Measurements from ENCODE around the gene PSMB7. TPM values are rescaled to one million over a fixed set of nuclear protein-coding genes. Genes with fewer than 3 reads are reported as not detected.

Gene PSMB7
- total RNA-seq, 1 donor from 2014 or later = 183 TPM

DNA sequence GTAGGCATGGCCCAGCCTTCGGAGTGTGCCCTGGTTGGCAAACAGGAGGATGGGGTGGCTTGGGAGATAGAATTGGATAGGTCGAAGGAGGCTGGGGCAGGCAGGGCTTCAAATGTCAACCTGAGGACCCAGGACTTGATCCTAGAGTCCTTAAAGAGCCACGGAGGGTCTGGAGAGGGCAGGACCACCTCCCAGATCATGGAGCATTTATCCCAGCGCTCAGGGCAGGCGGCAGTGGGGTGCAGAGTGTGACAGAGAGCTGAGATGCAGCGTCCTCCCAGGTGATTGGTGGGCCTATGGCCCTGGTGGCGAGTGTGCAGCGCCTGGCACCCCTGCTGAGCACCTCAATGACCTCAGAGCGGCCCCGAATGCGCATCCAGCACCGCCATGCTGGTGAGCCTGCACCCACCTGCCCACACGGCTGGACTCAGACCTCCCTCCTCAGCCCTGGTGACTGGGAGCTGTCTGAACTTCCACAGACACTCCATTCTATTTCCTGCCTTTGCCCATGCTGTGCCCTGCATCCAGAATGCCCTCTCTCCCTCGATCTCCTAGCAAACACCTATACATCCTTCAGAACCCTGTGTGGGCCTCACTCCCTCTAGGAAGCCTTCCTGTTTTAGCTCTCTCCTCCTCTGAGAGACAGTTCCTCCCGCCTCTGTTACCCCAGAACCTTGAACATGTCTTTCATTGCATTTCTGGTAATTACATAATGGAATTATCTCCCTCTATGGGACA lies 41.3 kb upstream of the PSMB7 start:
- no peak overlapping the region for H2AFZ ChIP-seq (ENCODE audit: low read depth, low read length)
- no peak overlapping the region for H3K4me3 ChIP-seq (ENCODE audit: insufficient read depth, low read depth, low read length)
- DNase-seq (ENCODE audit: low read depth) = no peak
- TF ChIP-seq EZH2 (IDR thresholded peaks at IDR 0.05; ENCODE audit: insufficient read depth, low read length) = no peak
- TF ChIP-seq, protein P1, sequence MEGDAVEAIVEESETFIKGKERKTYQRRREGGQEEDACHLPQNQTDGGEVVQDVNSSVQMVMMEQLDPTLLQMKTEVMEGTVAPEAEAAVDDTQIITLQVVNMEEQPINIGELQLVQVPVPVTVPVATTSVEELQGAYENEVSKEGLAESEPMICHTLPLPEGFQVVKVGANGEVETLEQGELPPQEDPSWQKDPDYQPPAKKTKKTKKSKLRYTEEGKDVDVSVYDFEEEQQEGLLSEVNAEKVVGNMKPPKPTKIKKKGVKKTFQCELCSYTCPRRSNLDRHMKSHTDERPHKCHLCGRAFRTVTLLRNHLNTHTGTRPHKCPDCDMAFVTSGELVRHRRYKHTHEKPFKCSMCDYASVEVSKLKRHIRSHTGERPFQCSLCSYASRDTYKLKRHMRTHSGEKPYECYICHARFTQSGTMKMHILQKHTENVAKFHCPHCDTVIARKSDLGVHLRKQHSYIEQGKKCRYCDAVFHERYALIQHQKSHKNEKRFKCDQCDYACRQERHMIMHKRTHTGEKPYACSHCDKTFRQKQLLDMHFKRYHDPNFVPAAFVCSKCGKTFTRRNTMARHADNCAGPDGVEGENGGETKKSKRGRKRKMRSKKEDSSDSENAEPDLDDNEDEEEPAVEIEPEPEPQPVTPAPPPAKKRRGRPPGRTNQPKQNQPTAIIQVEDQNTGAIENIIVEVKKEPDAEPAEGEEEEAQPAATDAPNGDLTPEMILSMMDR (IDR thresholded peaks at IDR 0.05; ENCODE audit: insufficient read depth, low read depth, low read length) = no peak
- peaks cover 19% of the 10 kb centered on the region for H3K27me3 ChIP-seq (ENCODE audit: insufficient read depth, low read length)
- no peaks in the 10 kb centered on the region for H3K9me3 ChIP-seq (ENCODE audit: insufficient read depth, low read depth, low read length)
- H3K9ac ChIP-seq (ENCODE audit: low read length) = no peak overlapping the region
- no peak overlapping the region for H3K27ac Mint-ChIP-seq (ENCODE audit: unreplicated experiment)
- no peaks in the 10 kb centered on the region for H3K9me3 Mint-ChIP-seq (ENCODE audit: unreplicated experiment)
- H4K20me1 ChIP-seq (ENCODE audit: insufficient read depth, low read length) = no peaks in the 10 kb centered on the region
- no peak overlapping the region for H3K27ac ChIP-seq (ENCODE audit: low read depth, low read length)
- no peaks in the 10 kb centered on the region for H3K36me3 ChIP-seq (ENCODE audit: insufficient read depth, low read length)
- no peaks in the 10 kb centered on the region for H3K79me2 ChIP-seq (ENCODE audit: insufficient read depth, low read length)
- H3K4me3 Mint-ChIP-seq (ENCODE audit: unreplicated experiment) = no peak overlapping the region
- H3K4me1 ChIP-seq (ENCODE audit: insufficient read depth, low read length) = no peaks in the 10 kb centered on the region
- H3K4me1 Mint-ChIP-seq (ENCODE audit: low read depth, unreplicated experiment) = no peaks in the 10 kb centered on the region
- H3K4me2 ChIP-seq (ENCODE audit: low read length) = no peak overlapping the region
- FAIRE-seq = no peak
- H3K36me3 Mint-ChIP-seq (ENCODE audit: low read depth, unreplicated experiment) = no peaks in the 10 kb centered on the region
- peaks cover 38% of the 10 kb centered on the region for H3K27me3 Mint-ChIP-seq (ENCODE audit: low read depth, unreplicated experiment)

DNA sequence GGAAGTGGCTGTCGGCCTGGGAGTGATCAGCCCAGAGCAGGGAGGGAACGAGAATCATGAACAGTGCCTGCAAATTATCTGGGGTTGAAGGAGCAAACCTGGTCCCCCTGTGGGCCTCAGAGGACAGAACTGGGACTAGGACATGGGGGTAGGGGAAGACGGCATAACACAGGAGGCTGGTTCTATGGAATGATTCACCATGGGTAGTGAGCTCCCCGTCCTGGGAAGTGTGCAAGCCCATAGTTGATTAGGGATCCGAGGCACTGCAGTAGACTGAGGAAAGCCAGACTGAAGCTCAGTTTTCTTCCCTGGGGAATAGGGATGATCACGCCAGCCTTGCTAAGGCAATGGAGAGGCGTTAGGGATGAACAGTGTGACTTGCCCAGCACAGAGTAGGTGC lies 40.6 kb upstream of the PSMB7 start:
- no peak for FAIRE-seq

More for the DNA sequence above, 40.6 kb upstream of the PSMB7 start:
- H2AFZ ChIP-seq (ENCODE audit: low read depth, low read length) = no peak overlapping the region
- no peaks in the 10 kb centered on the region for H3K9me3 ChIP-seq (ENCODE audit: insufficient read depth, low read depth, low read length)
- H3K36me3 ChIP-seq (ENCODE audit: insufficient read depth, low read length) = no peaks in the 10 kb centered on the region
- peaks cover 3% of the 10 kb centered on the region for H3K4me1 ChIP-seq (ENCODE audit: insufficient read depth, low read length)
- no peak for DNase-seq (ENCODE audit: low read depth)
- TF ChIP-seq EZH2 (IDR thresholded peaks at IDR 0.05; ENCODE audit: insufficient read depth, low read length) = no peak
- TF ChIP-seq, protein P1 (IDR thresholded peaks at IDR 0.05; ENCODE audit: insufficient read depth, low read depth, low read length) = no peak
- no peaks in the 10 kb centered on the region for H3K79me2 ChIP-seq (ENCODE audit: insufficient read depth, low read length)
- H3K4me2 ChIP-seq (ENCODE audit: low read length) = no peak overlapping the region
- no peak overlapping the region for H3K9ac ChIP-seq (ENCODE audit: low read length)
- no peak overlapping the region for H3K4me3 Mint-ChIP-seq (ENCODE audit: unreplicated experiment)
- H3K4me1 Mint-ChIP-seq (ENCODE audit: low read depth, unreplicated experiment) = no peaks in the 10 kb centered on the region
- H3K9me3 Mint-ChIP-seq (ENCODE audit: unreplicated experiment) = no peaks in the 10 kb centered on the region
- no peak overlapping the region for H3K27ac Mint-ChIP-seq (ENCODE audit: unreplicated experiment)
- H3K27me3 ChIP-seq (ENCODE audit: insufficient read depth, low read length) = peaks cover 25% of the 10 kb centered on the region
- H3K4me3 ChIP-seq (ENCODE audit: insufficient read depth, low read depth, low read length) = no peak overlapping the region
- H3K27me3 Mint-ChIP-seq (ENCODE audit: low read depth, unreplicated experiment) = peaks cover 43% of the 10 kb centered on the region
- no peaks in the 10 kb centered on the region for H4K20me1 ChIP-seq (ENCODE audit: insufficient read depth, low read length)
- H3K27ac ChIP-seq (ENCODE audit: low read depth, low read length) = no peak overlapping the region
- no peaks in the 10 kb centered on the region for H3K36me3 Mint-ChIP-seq (ENCODE audit: low read depth, unreplicated experiment)
